GM13977 (cell line): ENCODE results near the gene CREB3L2.

Experiments used
- DNase-seq: peaks from one replicate; pipeline ENCODE4 v3.0.0; 2012; ENCODE audit warnings: low spot score
- CTCF ChIP-seq: IDR thresholded peaks from 2 replicates; pipeline ENCODE4 v1.5.1; 2012; ENCODE audit warnings: mild to moderate bottlenecking, control low read depth; ENCODE audit not compliant: insufficient read depth; ENCODE audit errors: extremely low read depth, missing control alignments
- in situ Hi-C: fragments of 300-500 bp; cut with MboI; formaldehyde crosslinking; loops from one replicate; pipeline ENCODE4 v1.12.0; 2022; ENCODE audit warnings: low sequenced_read_pairs, low pct_unique_long_range_greater_than_20kb, mixed read lengths, inconsistent platforms; ENCODE audit not compliant: unreplicated experiment

CREB3L2 gene

GRCh38 chr7:137828456-137828855, 173.4 kb downstream of the CREB3L2 start:
- no peak for TF ChIP-seq CTCF
- no peak for DNase-seq
- in situ Hi-C loops: no loop called here

GRCh38 chr7:137825489-137825888, 176.4 kb downstream of the CREB3L2 start:
- no peak for TF ChIP-seq CTCF
- in situ Hi-C loops: no loop called here
- DNase-seq: no peak
